A549 (cell line): Measurements from ENCODE around the gene OR1S2. TPM values are rescaled to one million over a fixed set of nuclear protein-coding genes. Genes with fewer than 3 reads are reported as not detected.

Source experiments
- polyA plus RNA-seq, 4 experiments: library from polyadenylated mRNA; depleted of rRNA in 3 of 4; stranded (reverse); fragments of >200 nt; fragmentation: RNase III in 1 of 4; extraction: RNeasy Plus Mini Kit Qiagen cat#74134 plus additional on column Dnase treatment in 1 of 4; gene quantifications; 2 replicates in 3 of 4; 3 replicates in 1 of 4; pipeline ENCODE4 v1.2.3, GENCODE V29; 2011 to 2017

Gene OR1S2
- polyA plus RNA-seq, 2 of the 4 experiments (the other 2 are of a cell fraction) = not detected

Other genes with a start within 250 kb of the OR1S2 start
- gene OR9Q1, start 180.3 kb downstream of the OR1S2 start, polyA plus RNA-seq (2011; rRNA removed) = not detected in 2 replicates
- not detected in 3 replicates for gene OR9Q1, start 180.3 kb downstream of the OR1S2 start, polyA plus RNA-seq (2017; fragmentation: RNase III; extraction: RNeasy Plus Mini Kit Qiagen cat#74134 plus additional on column Dnase treatment)
- not detected in 2 replicates for gene OR6Q1, start 173.2 kb downstream of the OR1S2 start, polyA plus RNA-seq (2011; rRNA removed)
- gene OR6Q1, start 173.2 kb downstream of the OR1S2 start, polyA plus RNA-seq (2017; fragmentation: RNase III; extraction: RNeasy Plus Mini Kit Qiagen cat#74134 plus additional on column Dnase treatment) = not detected in 3 replicates
- gene OR9I1, start 78.6 kb downstream of the OR1S2 start, polyA plus RNA-seq (2011; rRNA removed) = not detected in 2 replicates
- not detected in 3 replicates for gene OR9I1, start 78.6 kb downstream of the OR1S2 start, polyA plus RNA-seq (2017; fragmentation: RNase III; extraction: RNeasy Plus Mini Kit Qiagen cat#74134 plus additional on column Dnase treatment)
- gene OR9Q2, start 15.1 kb downstream of the OR1S2 start, polyA plus RNA-seq (2011; rRNA removed) = not detected in 2 replicates
- gene OR9Q2, start 15.1 kb downstream of the OR1S2 start, polyA plus RNA-seq (2017; fragmentation: RNase III; extraction: RNeasy Plus Mini Kit Qiagen cat#74134 plus additional on column Dnase treatment) = not detected in 3 replicates
- not detected in 2 replicates for gene OR1S1, start 8.6 kb upstream of the OR1S2 start, polyA plus RNA-seq (2011; rRNA removed)
- gene OR1S1, start 8.6 kb upstream of the OR1S2 start, polyA plus RNA-seq (2017; fragmentation: RNase III; extraction: RNeasy Plus Mini Kit Qiagen cat#74134 plus additional on column Dnase treatment) = not detected in 3 replicates
- not detected in 2 replicates for gene OR10Q1, start 24.8 kb upstream of the OR1S2 start, polyA plus RNA-seq (2011; rRNA removed)
- gene OR10Q1, start 24.8 kb upstream of the OR1S2 start, polyA plus RNA-seq (2017; fragmentation: RNase III; extraction: RNeasy Plus Mini Kit Qiagen cat#74134 plus additional on column Dnase treatment) = not detected in 3 replicates
- not detected in 2 replicates for gene OR10W1, start 64.1 kb upstream of the OR1S2 start, polyA plus RNA-seq (2011; rRNA removed)
- gene OR10W1, start 64.1 kb upstream of the OR1S2 start, polyA plus RNA-seq (2017; fragmentation: RNase III; extraction: RNeasy Plus Mini Kit Qiagen cat#74134 plus additional on column Dnase treatment) = not detected in 3 replicates
- not detected in 2 replicates for gene OR5B17, start 154.9 kb upstream of the OR1S2 start, polyA plus RNA-seq (2011; rRNA removed)
- gene OR5B17, start 154.9 kb upstream of the OR1S2 start, polyA plus RNA-seq (2017; fragmentation: RNase III; extraction: RNeasy Plus Mini Kit Qiagen cat#74134 plus additional on column Dnase treatment) = not detected in 3 replicates
- gene OR5B3, start 202.7 kb upstream of the OR1S2 start, polyA plus RNA-seq (2011; rRNA removed) = not detected in 2 replicates
- not detected in 3 replicates for gene OR5B3, start 202.7 kb upstream of the OR1S2 start, polyA plus RNA-seq (2017; fragmentation: RNase III; extraction: RNeasy Plus Mini Kit Qiagen cat#74134 plus additional on column Dnase treatment)
- not detected in 2 replicates for gene OR5B2, start 224.0 kb upstream of the OR1S2 start, polyA plus RNA-seq (2011; rRNA removed)
- not detected in 3 replicates for gene OR5B2, start 224.0 kb upstream of the OR1S2 start, polyA plus RNA-seq (2017; fragmentation: RNase III; extraction: RNeasy Plus Mini Kit Qiagen cat#74134 plus additional on column Dnase treatment)
- not detected in 2 replicates for gene OR5B12, start 238.1 kb upstream of the OR1S2 start, polyA plus RNA-seq (2011; rRNA removed)
- not detected in 3 replicates for gene OR5B12, start 238.1 kb upstream of the OR1S2 start, polyA plus RNA-seq (2017; fragmentation: RNase III; extraction: RNeasy Plus Mini Kit Qiagen cat#74134 plus additional on column Dnase treatment)